OCI-LY1 (cell line): Measurements from ENCODE around the gene MPHOSPH9.

Experiments used
- H2AFZ ChIP-seq: fragments of 200-600 bp; sonication (generic), shearing (Covaris generic); 2 replicates; pipeline ENCODE4 v1.6.0; 2014; ENCODE audit warnings: antibody characterized with exemption, mild to moderate bottlenecking, low read length
- H3F3A ChIP-seq: fragments of 200-600 bp; sonication (generic), shearing (Covaris generic); 2 replicates; pipeline ENCODE4 v1.6.0; 2014; ENCODE audit warnings: mild to moderate bottlenecking, antibody characterized with exemption, low read length, moderate library complexity; ENCODE audit not compliant: insufficient read depth
- H3K27ac ChIP-seq: fragments of 200-600 bp; sonication (generic); 2 replicates; pipeline ENCODE4 v1.5.1; 2014; ENCODE audit warnings: low read length, mixed run types, mild to moderate bottlenecking, low read depth; ENCODE audit not compliant: poor library complexity, severe bottlenecking
- H3K27me3 ChIP-seq: fragments of 200-600 bp; sonication (generic); 2 replicates; pipeline ENCODE4 v1.6.0; 2014; ENCODE audit warnings: antibody characterized with exemption, mild to moderate bottlenecking, low read length, moderate library complexity; ENCODE audit not compliant: insufficient read depth
- H3K36me3 ChIP-seq: fragments of 200-600 bp; sonication (generic); 2 replicates; pipeline ENCODE4 v1.6.1; 2014; ENCODE audit warnings: mild to moderate bottlenecking, antibody characterized with exemption, low read length, moderate library complexity, mixed read lengths; ENCODE audit not compliant: insufficient read depth
- H3K4me1 ChIP-seq: fragments of 200-600 bp; sonication (generic); 2 replicates; pipeline ENCODE4 v1.5.1; 2014; ENCODE audit warnings: mild to moderate bottlenecking, low read length, moderate library complexity; ENCODE audit not compliant: insufficient read depth, severe bottlenecking
- H3K4me2 ChIP-seq: fragments of 200-600 bp; sonication (generic), shearing (Covaris generic); 2 replicates; pipeline ENCODE4 v1.6.1; 2014; ENCODE audit warnings: low read length
- H3K4me3 ChIP-seq: fragments of 200-600 bp; sonication (generic); 2 replicates; pipeline ENCODE4 v1.5.1; 2014; ENCODE audit warnings: low read length, low read depth, mild to moderate bottlenecking, mixed read lengths; ENCODE audit not compliant: poor library complexity, severe bottlenecking
- H3K79me2 ChIP-seq: fragments of 200-600 bp; shearing (Covaris generic); 2 replicates; pipeline ENCODE4 v1.6.1; 2016; ENCODE audit warnings: mixed run types, low read length, mixed read lengths; ENCODE audit not compliant: insufficient read depth
- H3K9ac ChIP-seq: fragments of 200-600 bp; sonication (generic), shearing (Covaris generic); 2 replicates; pipeline ENCODE4 v1.6.1; 2014; ENCODE audit warnings: mild to moderate bottlenecking, low read length, mixed read lengths
- H3K9me2 ChIP-seq: fragments of 200-600 bp; sonication (generic), shearing (Covaris generic); 2 replicates; pipeline ENCODE4 v1.6.1; 2014; ENCODE audit warnings: low read depth, mild to moderate bottlenecking, low read length, mixed read lengths
- H3K9me3 ChIP-seq: fragments of 200-600 bp; shearing (Covaris generic); 2 replicates; pipeline ENCODE4 v1.6.1; 2014; ENCODE audit warnings: low read length, mixed read lengths
- H4K20me1 ChIP-seq: fragments of 200-600 bp; sonication (generic), shearing (Covaris generic); 2 replicates; pipeline ENCODE4 v1.6.0; 2016; ENCODE audit warnings: mild to moderate bottlenecking, low read length; ENCODE audit not compliant: insufficient read depth
- EZH2 ChIP-seq: fragments of 200-600 bp; sonication (generic), shearing (Covaris generic); IDR thresholded peaks from 2 replicates; pipeline ENCODE4 v1.8.0; 2017; ENCODE audit warnings: borderline replicate concordance, mixed run types, mild to moderate bottlenecking, antibody characterized with exemption, low read length, moderate library complexity, mixed read lengths
- TF ChIP-seq, protein P1 (sequence below): fragments of 200-600 bp; sonication (generic), shearing (Covaris generic); IDR thresholded peaks from 2 replicates; pipeline ENCODE4 v1.5.1; 2017; ENCODE audit warnings: mild to moderate bottlenecking, antibody characterized with exemption, low read length, moderate library complexity, mixed read lengths

MPHOSPH9 gene

DNA sequence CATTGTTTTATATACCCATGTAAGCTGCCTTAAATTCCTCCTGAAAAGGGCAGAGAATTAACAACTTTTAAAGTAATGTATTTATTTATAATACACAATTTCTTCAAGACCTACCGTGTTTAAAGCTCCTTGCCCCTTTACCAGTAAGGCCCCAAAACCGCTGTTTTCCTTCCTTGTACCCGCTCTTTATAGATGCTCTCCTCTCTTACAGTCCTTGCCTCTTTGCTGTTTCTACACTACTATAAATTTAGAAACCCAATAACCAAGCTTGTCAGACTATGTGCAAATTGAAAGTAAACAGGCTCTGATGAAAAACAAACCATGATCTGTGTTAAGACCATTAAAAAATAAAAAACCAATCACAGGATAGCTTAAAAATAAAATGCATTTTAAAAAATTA lies 3.9 kb downstream of the MPHOSPH9 start:
- no peaks in the 10 kb centered on the region for H3K9me2 ChIP-seq
- H2AFZ ChIP-seq = no peak overlapping the region
- peak overlapping the region; percentile 43 for H3K9ac ChIP-seq
- no peaks in the 10 kb centered on the region for H3K9me3 ChIP-seq
- peaks cover 47% of the 10 kb centered on the region for H3K4me1 ChIP-seq
- TF ChIP-seq, protein P1, sequence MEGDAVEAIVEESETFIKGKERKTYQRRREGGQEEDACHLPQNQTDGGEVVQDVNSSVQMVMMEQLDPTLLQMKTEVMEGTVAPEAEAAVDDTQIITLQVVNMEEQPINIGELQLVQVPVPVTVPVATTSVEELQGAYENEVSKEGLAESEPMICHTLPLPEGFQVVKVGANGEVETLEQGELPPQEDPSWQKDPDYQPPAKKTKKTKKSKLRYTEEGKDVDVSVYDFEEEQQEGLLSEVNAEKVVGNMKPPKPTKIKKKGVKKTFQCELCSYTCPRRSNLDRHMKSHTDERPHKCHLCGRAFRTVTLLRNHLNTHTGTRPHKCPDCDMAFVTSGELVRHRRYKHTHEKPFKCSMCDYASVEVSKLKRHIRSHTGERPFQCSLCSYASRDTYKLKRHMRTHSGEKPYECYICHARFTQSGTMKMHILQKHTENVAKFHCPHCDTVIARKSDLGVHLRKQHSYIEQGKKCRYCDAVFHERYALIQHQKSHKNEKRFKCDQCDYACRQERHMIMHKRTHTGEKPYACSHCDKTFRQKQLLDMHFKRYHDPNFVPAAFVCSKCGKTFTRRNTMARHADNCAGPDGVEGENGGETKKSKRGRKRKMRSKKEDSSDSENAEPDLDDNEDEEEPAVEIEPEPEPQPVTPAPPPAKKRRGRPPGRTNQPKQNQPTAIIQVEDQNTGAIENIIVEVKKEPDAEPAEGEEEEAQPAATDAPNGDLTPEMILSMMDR = no peak
- no peak for TF ChIP-seq EZH2
- H4K20me1 ChIP-seq = no peaks in the 10 kb centered on the region
- no peaks in the 10 kb centered on the region for H3F3A ChIP-seq
- no peaks in the 10 kb centered on the region for H3K27me3 ChIP-seq
- peak overlapping the region; percentile 94 for H3K4me2 ChIP-seq
- H3K27ac ChIP-seq = peak overlapping the region; percentile 53
- H3K4me3 ChIP-seq = peak overlapping the region; percentile 38
- peaks cover 64% of the 10 kb centered on the region for H3K79me2 ChIP-seq
- H3K36me3 ChIP-seq = peaks cover 50% of the 10 kb centered on the region

DNA sequence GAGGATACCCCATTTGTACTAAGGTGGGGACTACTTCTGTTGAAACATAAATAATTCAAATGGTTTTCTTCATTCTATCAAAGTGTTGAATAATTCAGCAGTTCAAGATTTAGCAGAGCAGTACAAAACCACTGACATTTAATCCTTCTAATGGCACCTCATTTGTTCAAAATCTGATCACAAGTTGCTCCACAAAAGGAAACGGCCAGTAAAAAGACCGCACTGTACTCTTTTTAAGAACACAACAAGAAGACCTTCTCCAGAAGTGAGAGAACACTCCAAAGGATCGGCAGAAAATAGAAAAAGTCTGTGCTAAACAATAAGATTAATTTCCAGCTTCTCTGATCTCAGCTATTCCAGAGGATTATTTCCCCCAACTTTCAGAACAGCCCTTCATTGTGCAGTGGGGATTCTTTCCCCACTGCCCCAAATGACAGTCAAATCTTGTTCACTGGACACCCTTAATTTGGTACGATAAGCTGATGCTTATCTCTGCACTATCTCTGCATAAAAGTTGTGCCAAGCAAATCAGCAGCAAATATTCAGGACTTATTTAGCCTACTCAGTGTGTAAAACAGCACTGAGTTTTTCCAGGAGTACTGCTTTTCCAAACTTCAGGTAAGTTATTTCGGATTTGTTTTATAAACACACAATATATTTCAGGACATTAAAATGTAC lies 5.2 kb downstream of the MPHOSPH9 start:
- Histone ChIP-seq H3K9me2 (no peaks in the 10 kb centered on the region), H3K4me1 (peaks cover 45% of the 10 kb centered on the region), H4K20me1 (no peaks in the 10 kb centered on the region), H3K4me3 (no peak overlapping the region), H3K79me2 (peaks cover 58% of the 10 kb centered on the region), H3K4me2 (no peak overlapping the region), H2AFZ (no peak overlapping the region), H3K36me3 (peaks cover 57% of the 10 kb centered on the region), H3K9ac (no peak overlapping the region), H3K9me3 (no peaks in the 10 kb centered on the region), H3F3A (no peaks in the 10 kb centered on the region), H3K27me3 (no peaks in the 10 kb centered on the region), H3K27ac (no peak overlapping the region)
- TF ChIP-seq, protein P1 = no peak
- no peak for TF ChIP-seq EZH2

DNA sequence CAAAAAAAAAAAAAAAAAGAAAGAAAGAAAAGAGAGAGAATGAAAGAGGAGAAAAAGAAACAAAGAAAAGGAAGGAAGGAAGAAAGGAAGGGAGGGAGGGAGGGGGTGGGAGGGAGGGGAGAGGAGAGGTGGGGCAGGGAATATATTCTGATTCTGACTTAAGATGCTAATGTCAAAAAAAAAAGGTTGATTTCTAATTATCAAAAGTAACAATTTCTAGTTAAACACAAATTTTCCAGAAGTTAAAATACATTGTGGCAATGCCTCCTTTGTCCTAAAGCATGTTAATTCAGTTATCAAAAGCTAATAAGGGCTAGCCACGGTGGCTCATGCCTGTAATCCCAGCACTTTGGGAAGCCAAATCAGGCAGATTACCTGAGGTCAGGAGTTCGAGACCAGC lies 7.5 kb downstream of the MPHOSPH9 start:
- Histone ChIP-seq H3F3A (no peaks in the 10 kb centered on the region), H4K20me1 (no peaks in the 10 kb centered on the region), H3K4me2 (no peak overlapping the region), H2AFZ (no peak overlapping the region), H3K4me1 (peaks cover 28% of the 10 kb centered on the region), H3K79me2 (peaks cover 38% of the 10 kb centered on the region), H3K36me3 (peaks cover 78% of the 10 kb centered on the region), H3K27me3 (no peaks in the 10 kb centered on the region), H3K9me2 (no peaks in the 10 kb centered on the region), H3K27ac (no peak overlapping the region), H3K4me3 (no peak overlapping the region), H3K9me3 (no peaks in the 10 kb centered on the region), H3K9ac (no peak overlapping the region)
- TF ChIP-seq, protein P1 = no peak
- TF ChIP-seq EZH2 = no peak
